GM13976 (cell line): ENCODE results near the gene TLCD5.

Experiments
- DNase-seq: peaks from one replicate; pipeline ENCODE4 v3.0.0; 2012; ENCODE audit warnings: low spot score
- in situ Hi-C: fragments of 300-500 bp; cut with MboI; formaldehyde crosslinking; loops from one replicate; pipeline ENCODE4 v1.12.0; 2022; ENCODE audit warnings: low sequenced_read_pairs, mixed read lengths, inconsistent platforms; ENCODE audit not compliant: unreplicated experiment
- TF ChIP-seq, protein P1 (sequence below): IDR thresholded peaks from 2 replicates; pipeline ENCODE4 v1.5.1; 2012; ENCODE audit warnings: borderline replicate concordance, mild to moderate bottlenecking; ENCODE audit not compliant: insufficient read depth; ENCODE audit errors: extremely low read depth, missing control alignments, control extremely low read depth

TLCD5 gene

DNA sequence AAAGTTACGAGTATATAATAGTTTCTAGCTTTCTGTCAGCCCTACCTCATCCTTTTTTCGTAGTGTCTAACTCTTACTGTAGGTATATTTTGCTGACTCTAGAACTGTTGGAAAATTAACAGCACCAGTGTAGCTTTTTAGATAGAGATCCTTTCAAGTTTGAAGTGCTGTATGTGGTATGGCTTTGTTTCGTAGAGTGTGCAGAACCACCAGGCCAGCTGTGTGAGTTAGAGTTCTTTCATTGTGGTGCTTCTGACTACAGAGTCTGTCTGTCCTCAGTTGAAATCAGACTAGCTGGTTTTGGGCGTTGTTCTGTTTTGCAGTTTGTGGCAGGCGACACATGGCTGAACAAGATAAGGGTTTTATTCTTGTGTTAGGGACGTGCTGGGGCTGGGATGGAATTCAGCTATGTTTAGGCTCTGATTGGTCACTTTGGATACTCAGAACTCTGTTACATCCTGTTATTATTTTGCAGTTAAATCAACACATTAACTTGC, 14.3 kb downstream of the TLCD5 start:
- DNase-seq: no peak
- in situ Hi-C loops: no loop called here
- TF ChIP-seq, protein P1, sequence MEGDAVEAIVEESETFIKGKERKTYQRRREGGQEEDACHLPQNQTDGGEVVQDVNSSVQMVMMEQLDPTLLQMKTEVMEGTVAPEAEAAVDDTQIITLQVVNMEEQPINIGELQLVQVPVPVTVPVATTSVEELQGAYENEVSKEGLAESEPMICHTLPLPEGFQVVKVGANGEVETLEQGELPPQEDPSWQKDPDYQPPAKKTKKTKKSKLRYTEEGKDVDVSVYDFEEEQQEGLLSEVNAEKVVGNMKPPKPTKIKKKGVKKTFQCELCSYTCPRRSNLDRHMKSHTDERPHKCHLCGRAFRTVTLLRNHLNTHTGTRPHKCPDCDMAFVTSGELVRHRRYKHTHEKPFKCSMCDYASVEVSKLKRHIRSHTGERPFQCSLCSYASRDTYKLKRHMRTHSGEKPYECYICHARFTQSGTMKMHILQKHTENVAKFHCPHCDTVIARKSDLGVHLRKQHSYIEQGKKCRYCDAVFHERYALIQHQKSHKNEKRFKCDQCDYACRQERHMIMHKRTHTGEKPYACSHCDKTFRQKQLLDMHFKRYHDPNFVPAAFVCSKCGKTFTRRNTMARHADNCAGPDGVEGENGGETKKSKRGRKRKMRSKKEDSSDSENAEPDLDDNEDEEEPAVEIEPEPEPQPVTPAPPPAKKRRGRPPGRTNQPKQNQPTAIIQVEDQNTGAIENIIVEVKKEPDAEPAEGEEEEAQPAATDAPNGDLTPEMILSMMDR: no peak

DNA sequence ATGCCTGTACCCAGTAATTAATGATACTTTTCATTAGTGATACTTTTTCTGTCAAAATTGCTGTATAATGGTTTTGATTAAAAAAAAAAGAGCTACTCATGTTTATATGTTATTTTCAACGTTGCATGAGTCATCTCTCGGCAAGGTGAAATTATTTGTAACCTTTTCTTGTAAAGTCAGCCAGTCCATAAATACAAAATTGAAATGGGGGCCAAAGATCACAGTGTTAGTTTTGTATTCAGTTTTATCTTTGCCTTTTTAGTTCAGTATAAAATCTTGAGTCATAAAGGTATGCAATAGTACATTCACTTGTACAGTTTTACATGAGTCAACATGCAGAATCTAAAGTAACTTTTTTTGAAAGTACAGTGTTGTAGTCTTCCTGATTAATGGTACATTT, 15.4 kb downstream of the TLCD5 start:
- no peak for DNase-seq
- in situ Hi-C loops: no loop called here
- TF ChIP-seq, protein P1: no peak

DNA sequence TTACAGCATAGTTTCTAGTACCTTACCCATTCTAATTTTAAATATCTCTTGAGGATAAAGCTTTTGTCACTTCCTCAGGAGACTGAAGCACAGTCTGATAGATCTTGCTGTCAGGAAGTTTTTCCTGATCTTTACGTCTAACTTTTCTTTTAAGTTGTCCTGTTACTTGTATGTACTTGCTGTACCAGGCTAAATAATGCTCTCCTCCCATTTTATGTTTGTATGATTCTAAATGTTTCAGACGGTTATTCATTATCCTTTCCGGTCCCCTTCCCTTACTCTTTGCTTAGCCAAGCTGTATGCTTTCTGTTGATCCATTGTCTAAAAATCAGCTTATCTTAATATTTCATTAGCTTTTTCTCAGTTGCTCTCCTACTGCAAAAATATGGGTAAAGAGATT, 17.1 kb downstream of the TLCD5 start:
- no peak for DNase-seq
- in situ Hi-C loops: no loop called here
- TF ChIP-seq, protein P1: no peak

DNA sequence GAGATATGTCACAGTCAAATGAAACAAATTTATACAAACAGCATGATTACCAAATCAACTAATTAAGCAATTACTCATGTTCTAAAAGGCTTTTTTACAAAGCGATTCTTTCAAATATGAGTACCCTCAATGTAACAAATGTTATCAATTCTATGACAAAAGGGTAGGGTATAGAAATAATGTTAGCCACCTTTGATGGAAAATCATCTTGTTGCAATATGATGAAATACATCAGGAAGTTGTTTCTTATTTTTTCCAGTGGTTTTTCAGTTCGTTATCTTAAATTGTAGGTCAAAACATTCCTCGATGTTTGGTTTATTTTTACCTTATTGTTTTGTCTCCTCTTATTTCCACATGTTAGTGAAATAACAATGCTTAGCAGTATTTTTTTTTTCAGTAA, 17.6 kb downstream of the TLCD5 start:
- in situ Hi-C loops: no loop called here
- DNase-seq: no peak
- TF ChIP-seq, protein P1: no peak

DNA sequence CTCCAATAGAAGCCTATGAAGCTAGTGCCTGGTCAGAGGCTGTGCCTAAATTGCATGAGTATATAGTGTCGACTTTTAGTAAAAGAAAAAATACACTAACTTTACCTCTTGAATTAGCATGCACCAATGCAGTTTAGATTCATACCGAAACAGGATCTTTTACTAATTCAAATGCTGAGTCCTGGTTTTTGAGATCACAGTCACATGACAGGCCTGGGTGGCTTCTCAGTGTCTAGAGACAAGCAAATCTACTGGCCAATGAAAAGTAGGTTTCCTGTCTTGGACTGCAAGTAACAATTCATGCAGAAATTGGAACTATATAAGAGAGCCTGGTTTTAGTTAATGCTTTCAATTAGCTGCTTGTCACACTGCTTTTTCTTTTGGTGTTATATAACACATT, 18.3 kb downstream of the TLCD5 start:
- TF ChIP-seq, protein P1: no peak
- in situ Hi-C loops: no loop called here
- peak; percentile 73 for DNase-seq

DNA sequence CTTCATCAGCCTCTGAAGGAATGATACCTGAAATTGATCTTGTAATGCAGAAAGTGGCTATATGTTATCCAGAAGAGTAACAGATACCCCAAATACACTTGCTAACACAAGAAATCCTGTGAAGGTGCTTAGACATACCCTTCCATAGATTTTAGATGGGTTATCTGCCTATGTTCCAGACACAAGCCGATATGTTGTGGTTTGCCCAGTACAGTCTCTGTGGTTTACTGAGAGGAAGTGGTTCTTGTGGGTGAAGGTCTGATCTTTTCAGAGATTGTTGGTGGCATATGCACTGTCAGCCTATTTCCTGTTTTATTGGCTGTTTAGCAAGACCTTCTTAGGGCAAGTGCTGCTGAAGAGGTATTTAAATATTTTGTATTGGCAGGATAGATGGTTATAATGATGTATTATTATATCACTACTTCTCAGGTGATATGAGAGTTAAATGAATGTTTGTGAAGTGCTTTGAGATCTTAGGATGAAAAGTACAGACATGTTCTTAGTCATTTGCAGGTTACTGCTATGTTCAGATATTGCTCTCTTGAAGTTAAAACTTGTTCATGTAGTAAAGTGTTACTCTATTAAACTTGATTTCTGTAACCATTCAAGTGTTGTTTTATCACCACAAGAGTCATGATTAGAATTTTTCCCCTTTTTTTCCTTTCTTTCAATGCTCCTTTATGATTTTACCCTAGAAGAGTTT, 19.4 kb downstream of the TLCD5 start:
- TF ChIP-seq, protein P1: no peak
- DNase-seq: peak; percentile 59
- in situ Hi-C loops: no loop called here
